Endothelial cell of umbilical vein (primary cell): ENCODE data around the gene FOLR1. TPM values are rescaled to one million over a fixed set of nuclear protein-coding genes. Genes with fewer than 3 reads are reported as not detected.

Experiments used
- BruUV-seq: library from RNA; stranded (reverse); fragments of 400-500 nt; replicated peaks from 2 replicates; lab custom pipeline; 2021; lab: Mats Ljungman, UMichigan
- CTCF ChIA-PET: fragments of 300-600, 350-600 bp; sonication (Branson Sonifier 250); formaldehyde crosslinking; loops from one replicate; lab custom pipeline; 2021; ENCODE audit warnings: antibody characterized with exemption, inconsistent platforms; lab: Charles Lee
- POLR2A ChIA-PET: fragments of 300-600, 350-600 bp; sonication (Branson Sonifier 250); formaldehyde crosslinking; loops from one replicate; lab custom pipeline; 2021; ENCODE audit warnings: antibody characterized with exemption, inconsistent platforms; lab: Charles Lee
- DNase-seq: peaks from one replicate; pipeline ENCODE4 v3.0.0-alpha.2; 2011; ENCODE audit warnings: low read depth, low spot score
- FAIRE-seq: peaks from 2 replicates; lab custom pipeline; 2011; peaks lifted over from hg19 to GRCh38; lab: Jason Lieb, UNC
- H2AFZ ChIP-seq: 2 replicates; pipeline ENCODE4 v1.6.0; 2012; ENCODE audit warnings: low read depth, low read length, control low read depth, inconsistent platforms
- H3K27ac ChIP-seq: 2 replicates; pipeline ENCODE4 v1.5.1; 2011; ENCODE audit warnings: low read depth, mild to moderate bottlenecking, control low read depth, low read length, moderate library complexity; ENCODE audit not compliant: insufficient read depth
- H3K27me3 ChIP-seq, 2 experiments: 2 replicates each; pipeline versions ENCODE4 v1.6.0 to v1.6.1; 2011; ENCODE audit warnings: low read length in 2 of 2, mixed read lengths in 1 of 2; ENCODE audit not compliant: control insufficient read depth in 2 of 2, insufficient read depth in 2 of 2
- H3K36me3 ChIP-seq, 2 experiments: 2 replicates in 1 of 2; 3 replicates in 1 of 2; pipeline ENCODE4 v1.5.1; 2011; ENCODE audit warnings: low read length in 2 of 2, mild to moderate bottlenecking in 1 of 2, moderate library complexity in 1 of 2; ENCODE audit not compliant: control insufficient read depth in 2 of 2, insufficient read depth in 2 of 2; ENCODE audit errors: extremely low read depth in 1 of 2
- H3K4me1 ChIP-seq: 3 replicates; pipeline ENCODE4 v1.5.1; 2011; ENCODE audit warnings: mild to moderate bottlenecking, low read length; ENCODE audit not compliant: control insufficient read depth, insufficient read depth; ENCODE audit errors: extremely low read depth
- H3K4me2 ChIP-seq: 2 replicates; pipeline ENCODE4 v1.6.1; 2011; ENCODE audit warnings: low read length, control low read depth, mixed read lengths; ENCODE audit not compliant: insufficient read depth
- H3K4me3 ChIP-seq, 3 experiments: fragments of 200-600 bp in 1 of 3; sonication (generic), shearing (Covaris generic) in 1 of 3; replicated peaks in 1 of 3; 2 replicates each; pipeline ENCODE4 v1.5.1; 2011 to 2016; ENCODE audit warnings: control low read depth in 3 of 3, low read length in 3 of 3, mild to moderate bottlenecking in 2 of 3, inconsistent platforms in 1 of 3, low read depth in 1 of 3, moderate library complexity in 1 of 3; ENCODE audit not compliant: insufficient read depth in 1 of 3
- H3K79me2 ChIP-seq: 2 replicates; pipeline ENCODE4 v1.6.0; 2012; ENCODE audit warnings: low read length, inconsistent platforms; ENCODE audit not compliant: control insufficient read depth, insufficient read depth
- H3K9ac ChIP-seq: replicated peaks from 2 replicates; pipeline ENCODE3; 2011; ENCODE audit warnings: low read length, control low read depth; ENCODE audit not compliant: insufficient read depth; ENCODE audit errors: extremely low read depth
- H3K9me1 ChIP-seq: replicated peaks from 3 replicates; pipeline ENCODE4 v1.6.0; 2011; ENCODE audit warnings: mild to moderate bottlenecking, low read length; ENCODE audit not compliant: control insufficient read depth, insufficient read depth; ENCODE audit errors: extremely low read depth
- H3K9me3 ChIP-seq: replicated peaks from 2 replicates; pipeline ENCODE4 v1.5.1; 2012; ENCODE audit warnings: low read length, inconsistent platforms; ENCODE audit not compliant: control insufficient read depth, insufficient read depth
- H4K20me1 ChIP-seq: replicated peaks from 2 replicates; pipeline ENCODE3; 2011; ENCODE audit warnings: mild to moderate bottlenecking, low read length; ENCODE audit not compliant: control insufficient read depth, insufficient read depth; ENCODE audit errors: extremely low read depth
- EZH2 ChIP-seq: IDR thresholded peaks from 2 replicates; pipeline ENCODE4 v1.6.1; 2012; ENCODE audit warnings: borderline replicate concordance, low read depth, mild to moderate bottlenecking, moderate library complexity, low read length, inconsistent platforms; ENCODE audit not compliant: severe bottlenecking
- FOS ChIP-seq: IDR thresholded peaks from 2 replicates; pipeline ENCODE4 v1.6.1; 2011; ENCODE audit warnings: mild to moderate bottlenecking, low read length, moderate library complexity, borderline replicate concordance; ENCODE audit not compliant: insufficient read depth
- GATA2 ChIP-seq: IDR thresholded peaks from 2 replicates; pipeline ENCODE4 v1.7.0; 2011; ENCODE audit warnings: low read depth, mild to moderate bottlenecking, moderate library complexity, mixed read lengths, low read length; ENCODE audit not compliant: insufficient read length, insufficient read depth
- JUN ChIP-seq: IDR thresholded peaks from 2 replicates; pipeline ENCODE4 v1.6.1; 2011; ENCODE audit warnings: borderline replicate concordance, low read depth; ENCODE audit not compliant: insufficient read length, insufficient read depth
- MYC ChIP-seq: IDR thresholded peaks from one replicate; pipeline ENCODE4 v1.6.1; 2011; ENCODE audit warnings: mild to moderate bottlenecking, low read depth, low read length
- POLR2A ChIP-seq: IDR thresholded peaks from 2 replicates; pipeline ENCODE4 v1.6.1; 2012; ENCODE audit warnings: low read depth, mild to moderate bottlenecking, control low read depth, low read length
- POLR2AphosphoS5 ChIP-seq: IDR thresholded peaks from 2 replicates; pipeline ENCODE4 v1.6.1; 2012; ENCODE audit warnings: low read depth, mild to moderate bottlenecking, control low read depth, low read length, moderate library complexity; ENCODE audit not compliant: insufficient read depth
- dilution Hi-C: fragments of 300-500 bp; cut with MboI; formaldehyde crosslinking; loops from one replicate; pipeline ENCODE4 v1.15.0; 2019; ENCODE audit warnings: low sequenced_read_pairs; ENCODE audit not compliant: extremely low pct_ligation_motif_present
- intact Hi-C: fragments of 100-400 bp; cut with micrococcal nuclease; formaldehyde crosslinking; loops from one replicate; pipeline ENCODE4 v1.10.0; 2022
- polyA plus RNA-seq, 4 experiments: library from polyadenylated mRNA; depleted of rRNA in 3 of 4; stranded (reverse) in 3 of 4; unstranded in 1 of 4; fragments of >200 nt; gene quantifications; 2 replicates each; pipeline versions ENCODE4 v1.2.1 to v1.2.3, GENCODE V29; 2011 to 2012; ENCODE audit warnings: missing spikeins in 1 of 4
- total RNA-seq: library from RNA; stranded (reverse); gene quantifications from 2 replicates; pipeline ENCODE4 v1.2.3, GENCODE V29; 2021
- TF ChIP-seq, protein P1 (sequence below), 2 donors: IDR thresholded peaks; 1 replicate in 1 of 2; 2 replicates in 1 of 2; pipeline ENCODE4 v1.5.1; 2011; ENCODE audit warnings: low read length in 2 of 2, mild to moderate bottlenecking in 2 of 2, moderate library complexity in 2 of 2, control low read depth in 1 of 2, inconsistent platforms in 1 of 2, low read depth in 1 of 2; ENCODE audit not compliant: insufficient read depth in 1 of 2; ENCODE audit errors: extremely low read depth in 1 of 2
- TF ChIP-seq, protein P2 (sequence below): IDR thresholded peaks from 2 replicates; pipeline ENCODE4 v1.6.1; 2011; ENCODE audit not compliant: insufficient read depth, insufficient read length

Gene FOLR1
- total and polyA plus RNA-seq, 2 donors (not counting 3 experiments of a cell fraction or from before 2014, with no cell fraction given) = not detected

DNA sequence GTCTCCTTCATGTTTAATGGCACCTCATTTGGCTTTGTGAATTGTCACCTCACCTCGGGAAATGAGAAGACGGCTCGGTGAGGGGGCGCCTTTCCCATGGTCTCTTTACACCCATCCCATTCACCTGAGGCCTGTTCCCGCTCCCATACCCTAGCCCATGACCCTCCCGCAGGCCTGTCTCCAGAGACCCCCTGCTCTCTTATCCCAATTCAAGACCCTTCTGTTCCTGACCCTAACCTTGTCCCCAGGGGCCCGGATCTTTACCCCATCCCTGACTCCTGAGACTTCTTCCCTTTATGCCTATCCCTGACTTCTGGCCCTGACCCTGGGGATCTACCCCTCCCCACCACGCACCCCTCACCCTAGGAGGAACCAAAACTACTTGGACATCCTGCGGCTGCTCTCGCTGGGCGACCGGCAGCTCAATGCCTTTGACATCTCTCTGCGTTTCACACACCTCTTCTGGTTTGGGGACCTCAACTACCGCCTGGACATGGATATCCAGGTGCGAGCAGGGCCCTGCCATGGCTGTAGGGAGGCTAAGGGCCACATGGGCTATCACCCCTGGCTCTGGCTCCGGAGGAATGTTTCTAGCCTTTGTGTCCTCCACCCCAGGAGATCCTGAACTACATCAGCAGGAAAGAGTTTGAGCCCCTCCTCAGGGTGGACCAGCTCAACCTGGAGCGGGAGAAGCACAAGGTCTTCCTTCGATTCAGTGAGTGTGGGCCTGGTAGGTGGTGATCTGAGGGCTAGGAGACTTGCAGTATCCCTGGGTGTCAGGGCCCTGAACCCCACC is 40.5 kb downstream of the FOLR1 start:
- H3K79me2 ChIP-seq = no peaks in the 10 kb centered on the region
- no peak overlapping the region for H3K4me3 ChIP-seq
- no peaks in the 10 kb centered on the region for H4K20me1 ChIP-seq
- CTCF ChIA-PET = no interaction called here
- H3K9me3 ChIP-seq = no peaks in the 10 kb centered on the region
- H2AFZ ChIP-seq = no peak overlapping the region
- dilution Hi-C loops = no loop called here
- TF ChIP-seq JUN = no peak
- TF ChIP-seq FOS = no peak
- TF ChIP-seq POLR2A = no peak
- TF ChIP-seq MYC = no peak
- TF ChIP-seq POLR2AphosphoS5 = no peak
- no peak for TF ChIP-seq GATA2
- TF ChIP-seq, protein P1, sequence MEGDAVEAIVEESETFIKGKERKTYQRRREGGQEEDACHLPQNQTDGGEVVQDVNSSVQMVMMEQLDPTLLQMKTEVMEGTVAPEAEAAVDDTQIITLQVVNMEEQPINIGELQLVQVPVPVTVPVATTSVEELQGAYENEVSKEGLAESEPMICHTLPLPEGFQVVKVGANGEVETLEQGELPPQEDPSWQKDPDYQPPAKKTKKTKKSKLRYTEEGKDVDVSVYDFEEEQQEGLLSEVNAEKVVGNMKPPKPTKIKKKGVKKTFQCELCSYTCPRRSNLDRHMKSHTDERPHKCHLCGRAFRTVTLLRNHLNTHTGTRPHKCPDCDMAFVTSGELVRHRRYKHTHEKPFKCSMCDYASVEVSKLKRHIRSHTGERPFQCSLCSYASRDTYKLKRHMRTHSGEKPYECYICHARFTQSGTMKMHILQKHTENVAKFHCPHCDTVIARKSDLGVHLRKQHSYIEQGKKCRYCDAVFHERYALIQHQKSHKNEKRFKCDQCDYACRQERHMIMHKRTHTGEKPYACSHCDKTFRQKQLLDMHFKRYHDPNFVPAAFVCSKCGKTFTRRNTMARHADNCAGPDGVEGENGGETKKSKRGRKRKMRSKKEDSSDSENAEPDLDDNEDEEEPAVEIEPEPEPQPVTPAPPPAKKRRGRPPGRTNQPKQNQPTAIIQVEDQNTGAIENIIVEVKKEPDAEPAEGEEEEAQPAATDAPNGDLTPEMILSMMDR (IDR thresholded peaks at IDR 0.05; ENCODE audit: extremely low read depth in 1 of 2, insufficient read depth in 1 of 2, low read depth in 1 of 2, low read length in 2 of 2) = no peak
- no peak for TF ChIP-seq EZH2
- TF ChIP-seq, protein P2, sequence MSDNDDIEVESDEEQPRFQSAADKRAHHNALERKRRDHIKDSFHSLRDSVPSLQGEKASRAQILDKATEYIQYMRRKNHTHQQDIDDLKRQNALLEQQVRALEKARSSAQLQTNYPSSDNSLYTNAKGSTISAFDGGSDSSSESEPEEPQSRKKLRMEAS = no peak
- H3K9me1 ChIP-seq = no peaks in the 10 kb centered on the region
- intact Hi-C loops = no loop called here
- no peak overlapping the region for H3K27ac ChIP-seq
- no peak overlapping the region for H3K9ac ChIP-seq
- BruUV-seq = TSS peak; percentile 4
- POLR2A ChIA-PET = no interaction called here
- DNase-seq = no peak
- peaks cover 17 to 86% of the 10 kb centered on the region in 2 experiments for H3K36me3 ChIP-seq
- no peak overlapping the region for H3K4me2 ChIP-seq
- H3K27me3 ChIP-seq = no peaks in the 10 kb centered on the region
- no peak for FAIRE-seq
- H3K4me1 ChIP-seq = no peaks in the 10 kb centered on the region
